Measurements from ENCODE around the gene FANCC. TPM values are rescaled to one million over a fixed set of nuclear protein-coding genes. Genes with fewer than 3 reads are reported as not detected.

Gene FANCC
- total and polyA plus RNA-seq, 11 donors, result 2.4 to 6.2 (median 4.2) TPM

- intact Hi-C loops (cut with DNase I), result no loop called here
- WGBS, 4 donors, result 77 to 85% (median 83%) methylated on average over 4 of the region's 4 CpGs
- Histone ChIP-seq H3K36me3 (peaks cover 0 to 9% (median 0%) of the 10 kb centered on the region in 9 donors), H3K4me1 (peaks cover 0 to 25% (median 6%) of the 10 kb centered on the region in 12 donors), H3K9me3 (no peaks in the 10 kb centered on the region), H3K27ac (no peak overlapping the region), H3K4me3 (no peak overlapping the region), H3K27me3 (no peaks in the 10 kb centered on the region)
- DNase-seq (no peak), ATAC-seq (no peak)
- TF ChIP-seq POLR2A (IDR thresholded peaks at IDR 0.05), result no peak
- TF ChIP-seq CTCF (IDR thresholded peaks at IDR 0.05), result no peak
Measured at GRCh38 chr9:95118596-95118995, 198.9 kb downstream of the FANCC start.

DNA sequence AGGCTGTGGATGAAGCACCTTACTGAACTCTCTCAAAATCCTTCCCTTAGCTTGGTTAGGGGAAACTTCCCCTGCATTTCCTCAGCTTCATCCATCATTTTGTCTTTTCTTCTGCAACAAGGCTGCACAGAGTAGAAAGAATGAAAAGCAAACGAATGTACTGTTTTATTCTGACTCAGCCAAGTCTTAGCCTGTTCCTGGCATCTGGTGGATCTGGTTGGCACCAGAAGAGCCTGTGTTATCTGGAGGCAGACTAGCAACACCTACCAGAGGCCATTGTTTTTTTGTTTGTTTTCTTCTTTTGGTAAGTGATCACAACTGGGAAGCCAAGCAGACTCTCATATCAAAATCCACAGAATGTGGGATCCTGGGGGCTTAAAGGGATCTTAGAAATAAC is 200.7 kb downstream of the FANCC start:
- peaks cover 0 to 23% (median 11%) of the 10 kb centered on the region in 9 donors for H3K36me3 ChIP-seq
- TF ChIP-seq CTCF (IDR thresholded peaks at IDR 0.05), result no peak
- TF ChIP-seq POLR2A (IDR thresholded peaks at IDR 0.05), result no peak
- H3K9me3 ChIP-seq, result no peaks in the 10 kb centered on the region
- H3K27me3 ChIP-seq, result no peaks in the 10 kb centered on the region
- ATAC-seq (peak; percentile 14 to 33 (median 24)), DNase-seq (no peak)
- intact Hi-C loops (cut with DNase I), result no loop called here
- peaks cover 0 to 25% (median 6%) of the 10 kb centered on the region in 12 donors for H3K4me1 ChIP-seq
- no peak overlapping the region for H3K4me3 ChIP-seq
- peak overlapping the region in 3 of 12 donors; percentile 6 to 39 (median 19) for H3K27ac ChIP-seq
- 37 to 53% (median 42%) methylated on average over 1 of the region's 1 CpG for WGBS, 4 donors

- Histone ChIP-seq H3K4me1 (peaks cover 0 to 22% (median 6%) of the 10 kb centered on the region in 12 donors), H3K4me3 (no peak overlapping the region), H3K27ac (peak overlapping the region in 4 of 12 donors; percentile 4 to 39 (median 12)), H3K9me3 (no peaks in the 10 kb centered on the region), H3K36me3 (peaks cover 0 to 29% (median 17%) of the 10 kb centered on the region in 9 donors), H3K27me3 (no peaks in the 10 kb centered on the region)
- ATAC-seq, result peak in 3 of 4 donors; percentile 7 to 33 (median 21)
- intact Hi-C loops (cut with DNase I), result no loop called here
- TF ChIP-seq POLR2A (IDR thresholded peaks at IDR 0.05), result no peak
- peak in 8 of 12 donors; percentile 19 to 35 (median 29) for TF ChIP-seq CTCF (IDR thresholded peaks at IDR 0.05)
- no peak for DNase-seq
- 70 to 76% (median 73%) methylated on average over 11 of the region's 11 CpGs for WGBS, 4 donors
Measured at GRCh38 chr9:95116002-95116807, 201.3 kb downstream of the FANCC start.

DNA sequence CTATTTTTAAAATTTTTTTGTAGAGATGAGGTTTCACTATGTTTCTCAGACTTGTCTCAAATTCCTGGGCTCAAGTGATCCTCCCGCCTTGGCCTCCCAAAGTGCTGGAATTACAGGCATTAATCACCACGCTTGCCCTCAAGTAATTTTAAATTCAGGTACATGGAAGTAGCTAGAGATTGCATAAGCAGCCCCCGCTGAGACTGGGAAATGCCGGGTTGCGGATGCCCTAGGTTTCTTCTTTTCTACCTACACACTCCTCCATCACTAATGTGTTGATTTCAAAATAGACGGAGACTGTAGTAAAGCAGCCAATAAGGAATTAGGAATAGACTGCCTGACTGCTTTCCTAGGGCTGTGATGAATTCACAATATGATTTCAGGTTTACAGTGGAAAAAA is 202.4 kb downstream of the FANCC start:
- intact Hi-C loops (cut with DNase I), result no loop called here

More for the DNA sequence above, 202.4 kb downstream of the FANCC start:
- Histone ChIP-seq H3K4me3 (no peak overlapping the region), H3K27me3 (no peaks in the 10 kb centered on the region), H3K27ac (no peak overlapping the region), H3K36me3 (peaks cover 0 to 39% (median 25%) of the 10 kb centered on the region in 9 donors), H3K9me3 (no peaks in the 10 kb centered on the region), H3K4me1 (peaks cover 0 to 21% (median 5%) of the 10 kb centered on the region in 12 donors)
- WGBS, 4 donors, result 94 to 98% (median 96%) methylated on average over 6 of the region's 6 CpGs
- ATAC-seq (no peak), DNase-seq (no peak)
- TF ChIP-seq POLR2A (IDR thresholded peaks at IDR 0.05) (no peak), CTCF (IDR thresholded peaks at IDR 0.05) (no peak)
